HepG2 (cell line): Measurements from ENCODE around the gene SP1. TPM values are rescaled to one million over a fixed set of nuclear protein-coding genes. Genes with fewer than 3 reads are reported as not detected.
A peak's percentile ranks its signal among the peaks of the same experiment; 100 is the strongest.

Experiments
- BCL3 ChIP-seq: sonication (generic); formaldehyde crosslinking; IDR thresholded peaks from 2 replicates; pipeline ENCODE4 v1.5.1; 2020; ENCODE audit warnings: mild to moderate bottlenecking, missing genetic modification reagents, moderate library complexity
- CBX2 ChIP-seq, 2 experiments: fragments of 200-600 bp in 1 of 2; sonication (generic); formaldehyde crosslinking in 1 of 2; IDR thresholded peaks; 2 replicates each; pipeline versions ENCODE4 v1.7.0 to v1.8.1; 2018 to 2022; ENCODE audit warnings: low read depth in 2 of 2, low read length in 1 of 2, mild to moderate bottlenecking in 1 of 2, missing genetic modification reagents in 1 of 2
- FOSL2 ChIP-seq: sonication (generic); formaldehyde crosslinking; IDR thresholded peaks from 2 replicates; pipeline ENCODE4 v1.4.0; 2020; ENCODE audit warnings: missing genetic modification reagents
- GTF3A ChIP-seq: sonication (generic); formaldehyde crosslinking; conservative IDR thresholded peaks from 2 replicates; pipeline ENCODE4 v1.4.0; 2020; ENCODE audit warnings: mild to moderate bottlenecking, missing genetic modification reagents
- HDAC2 ChIP-seq: sonication (generic); formaldehyde crosslinking; IDR thresholded peaks from 2 replicates; pipeline ENCODE4 v1.4.0; 2020; ENCODE audit warnings: missing genetic modification reagents
- HNF4G ChIP-seq, 2 experiments: sonication (generic) in 1 of 2; formaldehyde crosslinking in 1 of 2; IDR thresholded peaks; 2 replicates each; pipeline versions ENCODE4 v1.4.0 to v1.6.1; 2011 to 2020; ENCODE audit warnings: borderline replicate concordance in 2 of 2, low read depth in 2 of 2, mild to moderate bottlenecking in 2 of 2, low read length in 1 of 2, missing genetic modification reagents in 1 of 2, moderate library complexity in 1 of 2
- HOXA5 ChIP-seq: sonication (generic); formaldehyde crosslinking; IDR thresholded peaks from 2 replicates; pipeline ENCODE4 v1.4.0; 2020; ENCODE audit warnings: missing genetic modification reagents
- ISL2 ChIP-seq: sonication (generic); formaldehyde crosslinking; IDR thresholded peaks from 2 replicates; pipeline ENCODE4 v1.5.0; 2020; ENCODE audit warnings: missing genetic modification reagents
- KDM4B ChIP-seq: sonication (generic); formaldehyde crosslinking; IDR thresholded peaks from 2 replicates; pipeline ENCODE4 v1.4.0; 2020; ENCODE audit warnings: missing genetic modification reagents
- KLF13 ChIP-seq: sonication (generic); formaldehyde crosslinking; IDR thresholded peaks from 2 replicates; pipeline ENCODE4 v1.4.0; 2020; ENCODE audit warnings: mild to moderate bottlenecking, missing genetic modification reagents
- PHF8 ChIP-seq: sonication (generic); formaldehyde crosslinking; IDR thresholded peaks from 2 replicates; pipeline ENCODE4 v1.5.0; 2020; ENCODE audit warnings: missing genetic modification reagents
- PRMT3 ChIP-seq: sonication (generic); formaldehyde crosslinking; IDR thresholded peaks from 2 replicates; pipeline ENCODE4 v1.8.1; 2022; ENCODE audit warnings: low read depth, mild to moderate bottlenecking, moderate library complexity, missing genetic modification reagents, borderline replicate concordance
- RBAK ChIP-seq: sonication (generic); formaldehyde crosslinking; IDR thresholded peaks from 2 replicates; pipeline ENCODE4 v1.5.1; 2020; ENCODE audit warnings: mild to moderate bottlenecking, missing genetic modification reagents
- TBX3 ChIP-seq: fragments of 450-650 bp; IDR thresholded peaks from 2 replicates; pipeline ENCODE4 v1.6.1; 2017; ENCODE audit warnings: antibody characterized with exemption, mild to moderate bottlenecking, inconsistent platforms, borderline replicate concordance
- ZNF136 ChIP-seq: sonication (generic); formaldehyde crosslinking; IDR thresholded peaks from 2 replicates; pipeline ENCODE4 v1.8.1; 2022; ENCODE audit warnings: low read depth, mild to moderate bottlenecking, moderate library complexity, missing genetic modification reagents
- ZNF275 ChIP-seq: sonication (generic); formaldehyde crosslinking; IDR thresholded peaks from 2 replicates; pipeline ENCODE4 v1.8.0; 2022; ENCODE audit warnings: missing genetic modification reagents, mild to moderate bottlenecking, inconsistent platforms, borderline replicate concordance
- ZNF597 ChIP-seq: sonication (generic); formaldehyde crosslinking; IDR thresholded peaks from 2 replicates; pipeline ENCODE4 v1.5.0; 2020; ENCODE audit warnings: missing genetic modification reagents
- ZNF687 ChIP-seq: sonication (generic); formaldehyde crosslinking; IDR thresholded peaks from 2 replicates; pipeline ENCODE4 v1.5.1; 2020; ENCODE audit warnings: mild to moderate bottlenecking, missing genetic modification reagents, moderate library complexity
- ZNF749 ChIP-seq: sonication (generic); formaldehyde crosslinking; IDR thresholded peaks from 2 replicates; pipeline ENCODE4 v1.8.0; 2022; ENCODE audit warnings: mild to moderate bottlenecking, missing genetic modification reagents, moderate library complexity, borderline replicate concordance
- ZSCAN9 ChIP-seq: IDR thresholded peaks from 2 replicates; pipeline ENCODE4 v1.6.1; 2016; ENCODE audit warnings: borderline replicate concordance
- polyA plus RNA-seq, 8 experiments: library from polyadenylated mRNA; depleted of rRNA in 3 of 8; stranded (reverse) in 7 of 8; unstranded in 1 of 8; fragments of >200 nt; fragmentation: Illumina TruSeq in 4 of 8; extraction: Trizol in 4 of 8; gene quantifications; 2 replicates each; pipeline versions ENCODE4 v1.2.1 to v1.2.3, GENCODE V29; 2011 to 2016; ENCODE audit warnings: low read depth in 4 of 8, missing spikeins in 1 of 8, mixed read lengths in 1 of 8; ENCODE audit not compliant: insufficient read depth in 1 of 8
- total RNA-seq, 5 experiments: library from RNA; depleted of rRNA; stranded (reverse); fragments of >200 nt; fragmentation: Illumina TruSeq; extraction: Trizol; gene quantifications; 2 replicates each; pipeline ENCODE4 v1.2.3, GENCODE V29; 2016; ENCODE audit warnings: low read depth in 1 of 5

Gene SP1
- total and polyA plus RNA-seq, 2 of the 13 experiments (the other 11 are each of a cell fraction or from before 2014, with no cell fraction given) = 26.5 to 27.5 TPM

GRCh38 chr12:53441040-53441833 lies 61.3 kb downstream of the SP1 start, which contains the start of gene PRR13 (continued):
- no peak for TF ChIP-seq TBX3
- no peak for TF ChIP-seq FOSL2 (CRISPR knock-in tag)
- no peak for TF ChIP-seq ZNF275 (CRISPR knock-in tag)
- TF ChIP-seq KDM4B (CRISPR knock-in tag) = no peak
- TF ChIP-seq ZNF687 = peak; percentile 24
- no peak for TF ChIP-seq KLF13
- TF ChIP-seq HOXA5 = peak; percentile 91
- 0 out of 2 replicates have a peak, but pooled peaks have one; percentile 34 for TF ChIP-seq ZSCAN9 (CRISPR knock-in tag)
- no peak for TF ChIP-seq ISL2 (CRISPR knock-in tag)
- TF ChIP-seq BCL3 = no peak
- TF ChIP-seq PRMT3 (CRISPR knock-in tag) = no peak
- TF ChIP-seq PHF8 (CRISPR knock-in tag) = peak; percentile 74; the same call in 1 of the 2 replicates
- TF ChIP-seq ZNF749 (CRISPR knock-in tag) = no peak
- TF ChIP-seq CBX2 (IDR thresholded peaks at IDR 0.05; ENCODE audit: low read depth, low read length) = no peak
- no peak for TF ChIP-seq CBX2 (CRISPR knock-in tag; IDR thresholded peaks at IDR 0.05; ENCODE audit: low read depth)
- TF ChIP-seq ZNF136 = 0 out of 2 replicates have a peak, but pooled peaks have one; percentile 40
- TF ChIP-seq ZNF597 (CRISPR knock-in tag) = no peak
- TF ChIP-seq HDAC2 = no peak
- TF ChIP-seq GTF3A (CRISPR knock-in tag) = no peak
- peak; percentile 79 for TF ChIP-seq HNF4G (IDR thresholded peaks at IDR 0.05; ENCODE audit: borderline replicate concordance, low read depth, low read length)
- TF ChIP-seq HNF4G (CRISPR knock-in tag; IDR thresholded peaks at IDR 0.05; ENCODE audit: borderline replicate concordance, low read depth) = no peak
- no peak for TF ChIP-seq RBAK
